ENCODE measurements around the gene MAP3K12. TPM values are rescaled to one million over a fixed set of nuclear protein-coding genes. Genes with fewer than 3 reads are reported as not detected.
A peak's percentile ranks its signal among the peaks of the same experiment; 100 is the strongest.

Gene MAP3K12
- total and polyA plus RNA-seq, 10 of the 15 experiments (the other 5 are each of a cell fraction or from before 2014, with no cell fraction given) = 0.45 to 14.9 (median 6.9) TPM

DNA sequence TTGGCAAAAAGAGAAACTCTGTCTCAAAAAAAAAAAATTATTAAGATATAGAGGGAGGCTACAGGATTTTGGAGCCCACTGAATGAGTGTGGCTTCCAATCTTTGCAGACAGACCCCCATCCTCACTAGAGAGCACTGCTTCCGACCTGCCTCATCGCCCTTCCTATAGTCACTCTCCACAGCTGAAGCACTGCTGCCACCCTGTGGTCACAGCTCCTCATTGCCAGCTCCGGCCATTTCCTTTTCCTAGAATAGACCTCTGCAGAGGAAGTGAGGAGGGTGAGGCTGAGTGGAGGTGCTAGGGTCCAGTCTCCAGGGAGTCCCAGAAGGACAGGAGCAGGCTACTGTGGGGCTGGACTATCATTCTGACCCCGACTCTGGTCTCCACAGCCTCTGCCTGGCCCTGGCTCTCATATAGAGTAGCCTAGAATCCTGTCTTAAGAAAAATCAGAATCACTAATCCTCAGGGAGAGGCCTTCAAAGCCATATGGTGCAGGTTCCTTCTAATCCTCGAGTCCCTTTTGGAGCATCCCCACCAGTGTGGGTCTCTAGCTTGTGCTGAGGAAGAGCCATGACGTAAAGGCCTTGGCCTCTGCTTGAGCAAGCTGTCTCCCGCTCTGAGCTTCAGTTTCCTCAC lies 9.4 kb upstream of the MAP3K12 start (continued):
- TF ChIP-seq, protein P1, sequence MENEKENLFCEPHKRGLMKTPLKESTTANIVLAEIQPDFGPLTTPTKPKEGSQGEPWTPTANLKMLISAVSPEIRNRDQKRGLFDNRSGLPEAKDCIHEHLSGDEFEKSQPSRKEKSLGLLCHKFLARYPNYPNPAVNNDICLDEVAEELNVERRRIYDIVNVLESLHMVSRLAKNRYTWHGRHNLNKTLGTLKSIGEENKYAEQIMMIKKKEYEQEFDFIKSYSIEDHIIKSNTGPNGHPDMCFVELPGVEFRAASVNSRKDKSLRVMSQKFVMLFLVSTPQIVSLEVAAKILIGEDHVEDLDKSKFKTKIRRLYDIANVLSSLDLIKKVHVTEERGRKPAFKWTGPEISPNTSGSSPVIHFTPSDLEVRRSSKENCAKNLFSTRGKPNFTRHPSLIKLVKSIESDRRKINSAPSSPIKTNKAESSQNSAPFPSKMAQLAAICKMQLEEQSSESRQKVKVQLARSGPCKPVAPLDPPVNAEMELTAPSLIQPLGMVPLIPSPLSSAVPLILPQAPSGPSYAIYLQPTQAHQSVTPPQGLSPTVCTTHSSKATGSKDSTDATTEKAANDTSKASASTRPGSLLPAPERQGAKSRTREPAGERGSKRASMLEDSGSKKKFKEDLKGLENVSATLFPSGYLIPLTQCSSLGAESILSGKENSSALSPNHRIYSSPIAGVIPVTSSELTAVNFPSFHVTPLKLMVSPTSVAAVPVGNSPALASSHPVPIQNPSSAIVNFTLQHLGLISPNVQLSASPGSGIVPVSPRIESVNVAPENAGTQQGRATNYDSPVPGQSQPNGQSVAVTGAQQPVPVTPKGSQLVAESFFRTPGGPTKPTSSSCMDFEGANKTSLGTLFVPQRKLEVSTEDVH (IDR thresholded peaks at IDR 0.05; ENCODE audit: low read depth, partially characterized antibody) = no peak
- TF ChIP-seq MYB (IDR thresholded peaks at IDR 0.05; ENCODE audit: borderline replicate concordance, low read depth, low read length) (no peak), ATF7 (IDR thresholded peaks at IDR 0.05; ENCODE audit: low read depth) (no peak), BHLHE40 (IDR thresholded peaks at IDR 0.05; ENCODE audit: borderline replicate concordance in 1 of 2, low read depth in 2 of 2, low read length in 1 of 2) (no peak), ASH2L (IDR thresholded peaks at IDR 0.05; ENCODE audit: borderline replicate concordance, low read depth) (no peak), CBX5 (IDR thresholded peaks at IDR 0.05; ENCODE audit: low read depth) (no peak), MYC (IDR thresholded peaks at IDR 0.05; ENCODE audit: insufficient read depth, insufficient read length, insufficient replicate concordance, low read length, severe bottlenecking) (no peak), YY1 (IDR thresholded peaks at IDR 0.05; ENCODE audit: low read depth, low read length) (peak; percentile 91), HDAC6 (IDR thresholded peaks at IDR 0.05; ENCODE audit: unreplicated experiment) (no peak), POU2F2 (IDR thresholded peaks at IDR 0.05; ENCODE audit: borderline replicate concordance, low read depth, low read length) (no peak; the same call in 2 of the 3 replicates), SIX5 (IDR thresholded peaks at IDR 0.05; ENCODE audit: low read depth, low read length, severe bottlenecking) (no peak), PML (IDR thresholded peaks at IDR 0.05; ENCODE audit: low read length) (no peak), CBX3 (IDR thresholded peaks at IDR 0.05; ENCODE audit: borderline replicate concordance, low read depth) (no peak), STAT3 (IDR thresholded peaks at IDR 0.05; ENCODE audit: low read depth, low read length) (no peak), CHD4 (IDR thresholded peaks at IDR 0.05) (no peak)
- TF ChIP-seq, protein P2, sequence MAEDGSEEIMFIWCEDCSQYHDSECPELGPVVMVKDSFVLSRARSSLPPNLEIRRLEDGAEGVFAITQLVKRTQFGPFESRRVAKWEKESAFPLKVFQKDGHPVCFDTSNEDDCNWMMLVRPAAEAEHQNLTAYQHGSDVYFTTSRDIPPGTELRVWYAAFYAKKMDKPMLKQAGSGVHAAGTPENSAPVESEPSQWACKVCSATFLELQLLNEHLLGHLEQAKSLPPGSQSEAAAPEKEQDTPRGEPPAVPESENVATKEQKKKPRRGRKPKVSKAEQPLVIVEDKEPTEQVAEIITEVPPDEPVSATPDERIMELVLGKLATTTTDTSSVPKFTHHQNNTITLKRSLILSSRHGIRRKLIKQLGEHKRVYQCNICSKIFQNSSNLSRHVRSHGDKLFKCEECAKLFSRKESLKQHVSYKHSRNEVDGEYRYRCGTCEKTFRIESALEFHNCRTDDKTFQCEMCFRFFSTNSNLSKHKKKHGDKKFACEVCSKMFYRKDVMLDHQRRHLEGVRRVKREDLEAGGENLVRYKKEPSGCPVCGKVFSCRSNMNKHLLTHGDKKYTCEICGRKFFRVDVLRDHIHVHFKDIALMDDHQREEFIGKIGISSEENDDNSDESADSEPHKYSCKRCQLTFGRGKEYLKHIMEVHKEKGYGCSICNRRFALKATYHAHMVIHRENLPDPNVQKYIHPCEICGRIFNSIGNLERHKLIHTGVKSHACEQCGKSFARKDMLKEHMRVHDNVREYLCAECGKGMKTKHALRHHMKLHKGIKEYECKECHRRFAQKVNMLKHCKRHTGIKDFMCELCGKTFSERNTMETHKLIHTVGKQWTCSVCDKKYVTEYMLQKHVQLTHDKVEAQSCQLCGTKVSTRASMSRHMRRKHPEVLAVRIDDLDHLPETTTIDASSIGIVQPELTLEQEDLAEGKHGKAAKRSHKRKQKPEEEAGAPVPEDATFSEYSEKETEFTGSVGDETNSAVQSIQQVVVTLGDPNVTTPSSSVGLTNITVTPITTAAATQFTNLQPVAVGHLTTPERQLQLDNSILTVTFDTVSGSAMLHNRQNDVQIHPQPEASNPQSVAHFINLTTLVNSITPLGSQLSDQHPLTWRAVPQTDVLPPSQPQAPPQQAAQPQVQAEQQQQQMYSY (CRISPR knock-in tag; IDR thresholded peaks at IDR 0.05) = no peak
- TF ChIP-seq, protein P3, sequence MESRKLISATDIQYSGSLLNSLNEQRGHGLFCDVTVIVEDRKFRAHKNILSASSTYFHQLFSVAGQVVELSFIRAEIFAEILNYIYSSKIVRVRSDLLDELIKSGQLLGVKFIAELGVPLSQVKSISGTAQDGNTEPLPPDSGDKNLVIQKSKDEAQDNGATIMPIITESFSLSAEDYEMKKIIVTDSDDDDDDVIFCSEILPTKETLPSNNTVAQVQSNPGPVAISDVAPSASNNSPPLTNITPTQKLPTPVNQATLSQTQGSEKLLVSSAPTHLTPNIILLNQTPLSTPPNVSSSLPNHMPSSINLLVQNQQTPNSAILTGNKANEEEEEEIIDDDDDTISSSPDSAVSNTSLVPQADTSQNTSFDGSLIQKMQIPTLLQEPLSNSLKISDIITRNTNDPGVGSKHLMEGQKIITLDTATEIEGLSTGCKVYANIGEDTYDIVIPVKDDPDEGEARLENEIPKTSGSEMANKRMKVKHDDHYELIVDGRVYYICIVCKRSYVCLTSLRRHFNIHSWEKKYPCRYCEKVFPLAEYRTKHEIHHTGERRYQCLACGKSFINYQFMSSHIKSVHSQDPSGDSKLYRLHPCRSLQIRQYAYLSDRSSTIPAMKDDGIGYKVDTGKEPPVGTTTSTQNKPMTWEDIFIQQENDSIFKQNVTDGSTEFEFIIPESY (IDR thresholded peaks at IDR 0.05) = no peak
- TF ChIP-seq, protein P4, sequence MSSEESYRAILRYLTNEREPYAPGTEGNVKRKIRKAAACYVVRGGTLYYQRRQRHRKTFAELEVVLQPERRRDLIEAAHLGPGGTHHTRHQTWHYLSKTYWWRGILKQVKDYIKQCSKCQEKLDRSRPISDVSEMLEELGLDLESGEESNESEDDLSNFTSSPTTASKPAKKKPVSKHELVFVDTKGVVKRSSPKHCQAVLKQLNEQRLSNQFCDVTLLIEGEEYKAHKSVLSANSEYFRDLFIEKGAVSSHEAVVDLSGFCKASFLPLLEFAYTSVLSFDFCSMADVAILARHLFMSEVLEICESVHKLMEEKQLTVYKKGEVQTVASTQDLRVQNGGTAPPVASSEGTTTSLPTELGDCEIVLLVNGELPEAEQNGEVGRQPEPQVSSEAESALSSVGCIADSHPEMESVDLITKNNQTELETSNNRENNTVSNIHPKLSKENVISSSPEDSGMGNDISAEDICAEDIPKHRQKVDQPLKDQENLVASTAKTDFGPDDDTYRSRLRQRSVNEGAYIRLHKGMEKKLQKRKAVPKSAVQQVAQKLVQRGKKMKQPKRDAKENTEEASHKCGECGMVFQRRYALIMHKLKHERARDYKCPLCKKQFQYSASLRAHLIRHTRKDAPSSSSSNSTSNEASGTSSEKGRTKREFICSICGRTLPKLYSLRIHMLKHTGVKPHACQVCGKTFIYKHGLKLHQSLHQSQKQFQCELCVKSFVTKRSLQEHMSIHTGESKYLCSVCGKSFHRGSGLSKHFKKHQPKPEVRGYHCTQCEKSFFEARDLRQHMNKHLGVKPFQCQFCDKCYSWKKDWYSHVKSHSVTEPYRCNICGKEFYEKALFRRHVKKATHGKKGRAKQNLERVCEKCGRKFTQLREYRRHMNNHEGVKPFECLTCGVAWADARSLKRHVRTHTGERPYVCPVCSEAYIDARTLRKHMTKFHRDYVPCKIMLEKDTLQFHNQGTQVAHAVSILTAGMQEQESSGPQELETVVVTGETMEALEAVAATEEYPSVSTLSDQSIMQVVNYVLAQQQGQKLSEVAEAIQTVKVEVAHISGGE (CRISPR knock-in tag; IDR thresholded peaks at IDR 0.05) = no peak
